ENCODE data around the gene ACACA. TPM values are rescaled to one million over a fixed set of nuclear protein-coding genes. Genes with fewer than 3 reads are reported as not detected.

The ACACA gene
- total RNA-seq (2022; extraction: Qiagen RNA extraction), result 45.9 to 56.7 TPM (median 48.1 TPM) in 5 replicates

DNA sequence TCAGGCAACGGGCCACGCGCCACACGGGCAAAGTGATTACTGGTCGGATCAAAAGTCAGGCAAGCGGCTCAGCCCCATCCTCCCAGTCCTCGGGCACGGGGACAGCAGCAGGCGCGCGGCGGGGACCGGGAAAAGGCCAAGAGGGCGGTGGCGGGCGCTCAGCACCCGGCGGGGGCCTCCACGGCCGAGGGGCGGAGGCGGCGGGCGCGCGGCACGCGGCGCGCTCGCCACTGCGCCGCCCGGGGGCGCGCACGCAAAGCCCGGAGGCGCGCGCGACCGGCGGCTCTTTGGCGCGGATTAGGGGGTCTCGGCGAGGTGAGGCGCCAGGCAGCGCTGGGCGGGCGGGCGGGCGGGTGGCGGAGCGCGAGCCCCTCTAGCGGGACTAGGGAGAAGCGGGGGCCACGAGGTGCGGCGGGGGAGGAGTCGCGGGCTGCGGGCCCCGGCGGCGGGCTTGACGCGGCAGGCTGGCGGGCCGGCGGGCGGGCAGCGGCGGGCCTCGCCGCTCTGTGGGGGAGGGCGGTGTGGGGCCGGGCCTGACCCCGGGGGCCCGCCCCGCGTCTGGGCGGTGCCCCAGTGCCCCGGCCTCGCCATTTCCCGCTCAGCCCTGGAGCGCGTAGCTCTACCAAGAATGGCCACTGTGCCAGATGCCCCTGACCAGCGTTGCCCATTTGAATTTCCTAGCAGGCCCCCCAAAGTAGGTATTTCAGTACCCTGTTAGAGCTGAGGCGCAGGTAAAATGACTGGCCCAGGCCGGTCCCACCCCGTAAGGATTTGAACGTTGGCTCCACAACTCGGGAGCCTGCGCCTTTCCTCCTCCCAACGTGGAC is at the start of gene ACACA, which contains the start of gene TADA2A:
Gene ACACA (minus strand): TSS at position 202 of the 827 bp plus-strand sequence. CDS start 537 bp downstream, outside the sequence.
Gene TADA2A (plus strand): TSS at position 252 of the 827 bp plus-strand sequence. CDS start 4,480 bp downstream, outside the sequence.

DNA sequence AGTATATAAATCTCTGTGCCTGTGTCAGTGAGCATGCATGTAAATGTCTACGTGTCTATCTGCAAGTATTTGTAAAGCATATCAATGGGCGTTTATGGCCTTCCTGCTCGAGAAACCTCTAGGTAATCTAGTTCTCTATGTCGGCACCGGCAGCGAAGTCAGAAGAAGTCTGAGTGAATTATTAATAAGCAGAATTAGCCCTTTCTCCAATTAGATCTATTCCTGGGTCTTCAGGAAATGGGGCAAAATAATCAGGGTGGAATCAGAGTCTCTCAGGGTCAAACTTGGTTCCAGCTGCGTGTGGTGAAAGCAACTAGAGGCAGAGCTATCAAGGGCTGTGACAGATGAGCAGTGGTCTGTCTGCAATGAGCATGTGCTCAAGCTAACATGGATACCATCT is 30.9 kb downstream of the ACACA start, which contains the start of gene C17orf78:
Gene C17orf78 (plus strand): TSS at position 280 of the 400 bp plus-strand sequence. CDS start 108 bp downstream, at position 388.

Other genes with a start within 250 kb of the ACACA start
- not detected in 5 replicates for gene C17orf78, start 30.9 kb downstream of the ACACA start, total RNA-seq (2022; extraction: Qiagen RNA extraction)
- gene TADA2A, start 50 bp upstream of the ACACA start, total RNA-seq (2022; extraction: Qiagen RNA extraction), result 11.8 to 14.9 TPM (median 12.7 TPM) in 5 replicates
- 44.9 to 53.6 TPM (median 50.1 TPM) in 5 replicates for gene DUSP14, start 83.1 kb upstream of the ACACA start, total RNA-seq (2022; extraction: Qiagen RNA extraction)
- 11.5 to 16.5 TPM (median 13.3 TPM) in 5 replicates for gene SYNRG, start 202.6 kb upstream of the ACACA start, total RNA-seq (2022; extraction: Qiagen RNA extraction)
- gene DDX52, start 236.6 kb upstream of the ACACA start, total RNA-seq (2022; extraction: Qiagen RNA extraction), result 25.3 to 32.4 TPM (median 27.6 TPM) in 5 replicates

All from A549 treated with Hydrocortisone at 1 μM for 4 hours (cell line).